SW480 (cell line): ENCODE results near the gene ABCE1.

Experiments
- DNase-seq: peaks from one replicate; pipeline ENCODE4 v3.0.0-alpha.2; 2016; ENCODE audit warnings: low spot score

The ABCE1 gene

GRCh38 chr4:145097821-145098674 is at the start of gene ABCE1, which contains the start of gene ANAPC10:
Gene ABCE1 (plus strand): TSS chr4:145098311. CDS start chr4:145104413, 6,102 bp downstream.
Gene ANAPC10 (minus strand): TSS chr4:145098196. CDS start chr4:145096099, 2,097 bp downstream.
- DNase-seq = peak; percentile 96

- DNase-seq = no peak
These were observed 49.3 kb upstream of the ABCE1 start for GRCh38 chr4:145048817-145049216.

- DNase-seq = no peak
These were observed 48.9 kb upstream of the ABCE1 start for GRCh38 chr4:145049241-145049640.

DNA sequence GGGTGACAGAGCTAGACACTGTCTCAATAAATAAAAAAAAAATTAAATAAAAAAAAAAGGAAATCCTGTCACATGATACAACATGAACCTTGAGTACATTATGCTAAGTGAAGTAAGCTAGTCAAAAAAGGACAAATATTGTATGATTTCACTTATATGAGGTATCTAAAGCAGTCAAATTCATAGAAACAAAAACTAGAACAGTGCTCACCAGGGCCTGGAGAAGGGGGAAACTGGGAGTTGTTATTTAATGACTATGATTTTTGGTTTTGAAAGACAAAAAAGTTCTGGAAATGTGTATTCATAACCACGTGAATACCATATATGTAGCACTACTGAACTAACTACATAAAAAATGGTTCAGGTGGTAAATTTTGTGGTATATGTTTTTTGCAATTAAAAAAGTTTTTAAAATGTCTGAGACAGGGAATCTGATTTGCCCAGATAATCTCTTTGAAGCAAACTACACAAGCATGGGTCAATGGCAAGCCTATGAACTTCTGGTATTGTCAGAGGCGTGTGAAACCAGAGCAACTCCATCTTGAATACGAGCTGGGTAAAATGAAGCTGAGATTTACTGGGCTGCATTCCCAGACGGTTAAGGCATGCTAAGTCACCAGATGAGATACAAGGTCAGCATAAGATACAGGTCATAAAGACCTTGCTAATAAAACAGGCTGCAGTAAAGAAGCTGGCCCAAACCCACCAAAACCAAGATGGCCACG is 42.4 kb upstream of the ABCE1 start:
- DNase-seq = no peak

GRCh38 chr4:145056325-145057130 is 41.6 kb upstream of the ABCE1 start:
- no peak for DNase-seq

- DNase-seq = no peak
These were observed 39.9 kb upstream of the ABCE1 start for GRCh38 chr4:145058256-145058655.

GRCh38 chr4:145061318-145061920 is 36.7 kb upstream of the ABCE1 start:
- DNase-seq = peak; percentile 51

GRCh38 chr4:145066063-145066501 is 32.0 kb upstream of the ABCE1 start:
- DNase-seq = no peak

- no peak for DNase-seq
These were observed 28.8 kb upstream of the ABCE1 start for GRCh38 chr4:145069361-145069760.

GRCh38 chr4:145071560-145071959 is 26.6 kb upstream of the ABCE1 start:
- DNase-seq = no peak

GRCh38 chr4:145075742-145076468 is 22.2 kb upstream of the ABCE1 start:
- DNase-seq = no peak

- no peak for DNase-seq
These were observed 21.6 kb upstream of the ABCE1 start for GRCh38 chr4:145076469-145076855.

GRCh38 chr4:145081756-145082155 is 16.4 kb upstream of the ABCE1 start:
- DNase-seq = no peak

- peak; percentile 67 for DNase-seq
These were observed 14.1 kb upstream of the ABCE1 start for GRCh38 chr4:145083891-145084605.

DNA sequence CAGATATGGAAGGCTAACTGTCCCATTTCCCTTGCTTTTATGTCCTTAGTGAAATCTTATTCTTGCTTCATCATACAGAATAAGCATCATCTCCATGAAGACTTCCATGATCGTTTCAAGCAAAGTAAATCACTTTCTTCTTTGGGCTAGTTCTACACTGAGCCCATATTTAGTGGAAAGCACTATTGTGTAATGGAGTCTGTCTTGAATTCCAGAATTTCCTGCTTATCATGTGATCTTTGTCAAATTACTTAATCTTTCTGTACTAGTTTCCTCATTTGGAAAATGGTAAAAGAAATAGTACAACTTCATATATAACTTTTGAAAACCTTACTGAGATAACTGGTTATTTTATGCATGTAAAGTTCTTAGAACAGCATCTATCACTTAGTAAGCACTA is 7.7 kb upstream of the ABCE1 start:
- DNase-seq = no peak

DNA sequence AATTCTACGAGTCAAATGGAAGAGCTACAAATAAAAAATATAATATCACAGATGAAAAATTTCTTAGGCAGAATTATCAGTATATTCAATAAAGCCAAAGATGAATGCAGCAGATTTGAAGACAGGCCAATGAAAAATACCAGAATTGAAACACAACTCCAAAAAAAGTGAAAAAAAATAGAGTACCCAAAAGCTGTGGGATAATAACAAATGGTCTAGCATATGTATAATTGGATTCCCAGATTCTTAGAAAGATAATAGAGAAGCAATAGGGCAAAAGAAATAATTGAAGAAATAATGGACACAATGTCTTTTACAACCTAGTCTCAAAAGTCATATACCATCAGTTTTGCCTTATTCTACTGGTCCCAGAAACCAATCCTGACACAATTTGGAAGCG is 4.5 kb upstream of the ABCE1 start:
- no peak for DNase-seq

DNA sequence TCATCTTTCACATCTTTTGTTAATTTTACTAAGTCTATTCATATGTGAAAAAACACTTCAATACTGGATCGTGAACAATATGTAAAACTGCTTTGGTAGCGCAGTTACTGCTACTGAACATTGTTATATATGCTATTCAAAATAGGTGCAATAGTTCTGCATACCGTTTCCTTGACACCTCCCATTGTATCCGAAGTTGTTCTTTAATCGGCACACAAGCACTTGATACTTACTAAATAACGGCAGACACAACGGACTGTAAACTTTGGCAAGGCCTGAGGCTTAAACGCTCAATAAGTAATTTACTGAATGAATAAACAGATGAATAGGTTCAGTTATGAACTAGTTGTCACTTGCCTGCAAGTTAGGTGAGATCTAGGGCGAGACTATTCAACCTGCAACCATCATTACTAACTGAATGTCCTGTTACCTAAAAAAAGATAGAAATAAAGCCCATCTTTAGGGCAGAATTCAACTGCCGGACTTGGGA is 735 bp upstream of the ABCE1 start:
- DNase-seq = no peak

- peak; percentile 64 for DNase-seq
These were observed 545 bp downstream of the ABCE1 start for GRCh38 chr4:145098675-145099037.

DNA sequence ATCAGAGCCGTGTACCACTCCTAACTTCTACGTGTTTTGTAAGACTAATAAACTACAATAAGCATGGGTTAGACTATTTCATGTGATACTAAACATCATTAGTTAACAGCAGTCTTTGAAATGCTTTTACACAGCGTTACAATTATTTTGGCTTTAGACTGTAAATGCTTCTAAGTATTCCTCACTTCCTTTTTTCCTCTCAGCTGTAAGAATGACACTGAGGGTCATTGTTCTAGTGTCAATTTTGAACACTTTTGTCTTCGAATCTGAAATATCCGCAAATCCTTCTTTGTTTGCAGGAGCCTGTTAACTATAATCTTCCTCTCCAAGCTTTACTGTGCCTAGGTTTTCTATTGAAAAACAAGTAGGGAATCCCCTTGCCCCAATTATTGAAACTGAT is 1.5 kb downstream of the ABCE1 start:
- DNase-seq = no peak

- no peak for DNase-seq
These were observed 3.0 kb downstream of the ABCE1 start for GRCh38 chr4:145101091-145101490.
